HepG2 (cell line): ENCODE measurements around the gene ACTR6. TPM values are rescaled to one million over a fixed set of nuclear protein-coding genes. Genes with fewer than 3 reads are reported as not detected.

Experiments used
- BORCS8-MEF2B ChIP-seq: sonication (generic); formaldehyde crosslinking; IDR thresholded peaks from 2 replicates; pipeline ENCODE4 v1.8.0; 2022; ENCODE audit warnings: mild to moderate bottlenecking, missing genetic modification reagents
- CEBPG ChIP-seq: IDR thresholded peaks from 2 replicates; pipeline ENCODE4 v1.6.1; 2016
- CHCHD3 ChIP-seq: sonication (generic); formaldehyde crosslinking; IDR thresholded peaks from 2 replicates; pipeline ENCODE4 v1.8.0; 2022; ENCODE audit warnings: mild to moderate bottlenecking, missing genetic modification reagents, moderate library complexity
- EHMT2 ChIP-seq: fragments of 200-600 bp; sonication (generic); IDR thresholded peaks from 2 replicates; pipeline ENCODE4 v1.7.0; 2017; ENCODE audit warnings: antibody characterized with exemption, low read depth, low read length, borderline replicate concordance
- EP300 ChIP-seq, 3 experiments: sonication (generic) in 1 of 3; formaldehyde crosslinking in 1 of 3; IDR thresholded peaks; 2 replicates each; pipeline versions ENCODE4 v1.5.1 to v1.6.1; 2011 to 2020; ENCODE audit warnings: low read depth in 2 of 3, low read length in 2 of 3, borderline replicate concordance in 1 of 3, improper control_type of control experiment in 1 of 3, mild to moderate bottlenecking in 1 of 3, missing genetic modification reagents in 1 of 3, moderate library complexity in 1 of 3
- MZF1 ChIP-seq: sonication (generic); formaldehyde crosslinking; IDR thresholded peaks from 2 replicates; pipeline ENCODE4 v1.8.1; 2023; ENCODE audit warnings: mild to moderate bottlenecking, missing genetic modification reagents, borderline replicate concordance
- NFE2L1 ChIP-seq: sonication (generic); formaldehyde crosslinking; IDR thresholded peaks from 2 replicates; pipeline ENCODE4 v1.4.0; 2020; ENCODE audit warnings: missing genetic modification reagents, mild to moderate bottlenecking, borderline replicate concordance
- NR2F6 ChIP-seq, 2 experiments: IDR thresholded peaks; 2 replicates each; pipeline ENCODE4 v1.6.1; 2016; ENCODE audit warnings: antibody characterized with exemption in 1 of 2, mild to moderate bottlenecking in 1 of 2
- NRL ChIP-seq: sonication (generic); formaldehyde crosslinking; IDR thresholded peaks from 2 replicates; pipeline ENCODE4 v1.5.0; 2020; ENCODE audit warnings: missing genetic modification reagents, mild to moderate bottlenecking, moderate library complexity, borderline replicate concordance
- PBX3 ChIP-seq: sonication (generic); formaldehyde crosslinking; IDR thresholded peaks from 2 replicates; pipeline ENCODE4 v1.8.1; 2023; ENCODE audit warnings: missing genetic modification reagents, inconsistent platforms, borderline replicate concordance
- PCBP2 ChIP-seq: fragments of 200-400 bp; formaldehyde crosslinking; optimal IDR thresholded peaks from 2 replicates; pipeline ENCODE3; 2018; ENCODE audit warnings: low read length, low read depth; ENCODE audit not compliant: poor library complexity, severe bottlenecking
- RFX1 ChIP-seq: fragments of 450-650 bp; IDR thresholded peaks from 2 replicates; pipeline ENCODE4 v1.6.1; 2017
- SKI ChIP-seq: fragments of 450-650 bp; IDR thresholded peaks from one replicate; pipeline ENCODE4 v1.6.1; 2018; ENCODE audit warnings: mild to moderate bottlenecking; ENCODE audit not compliant: partially characterized antibody
- SNAPC2 ChIP-seq: sonication (generic); formaldehyde crosslinking; IDR thresholded peaks from 2 replicates; pipeline ENCODE4 v1.8.1; 2022; ENCODE audit warnings: mild to moderate bottlenecking, missing genetic modification reagents
- THAP8 ChIP-seq: sonication (generic); formaldehyde crosslinking; IDR thresholded peaks from 2 replicates; pipeline ENCODE4 v1.5.1; 2020; ENCODE audit warnings: missing genetic modification reagents, mild to moderate bottlenecking, borderline replicate concordance
- ZBTB34 ChIP-seq: sonication (generic); formaldehyde crosslinking; IDR thresholded peaks from 2 replicates; pipeline ENCODE4 v1.8.0; 2022; ENCODE audit warnings: mild to moderate bottlenecking, missing genetic modification reagents
- ZBTB8A ChIP-seq: sonication (generic); formaldehyde crosslinking; IDR thresholded peaks from 2 replicates; pipeline ENCODE4 v1.4.0; 2020; ENCODE audit warnings: mild to moderate bottlenecking, low read depth, missing genetic modification reagents, borderline replicate concordance
- ZFP1 ChIP-seq: IDR thresholded peaks from 2 replicates; pipeline ENCODE4 v1.6.1; 2016
- ZIK1 ChIP-seq: sonication (generic); formaldehyde crosslinking; IDR thresholded peaks from 2 replicates; pipeline ENCODE4 v1.5.0; 2020; ENCODE audit warnings: mild to moderate bottlenecking, low read depth, missing genetic modification reagents, borderline replicate concordance
- ZNF10 ChIP-seq: sonication (generic); formaldehyde crosslinking; IDR thresholded peaks from 2 replicates; pipeline ENCODE4 v1.4.0; 2020; ENCODE audit warnings: mild to moderate bottlenecking, low read depth, missing genetic modification reagents, borderline replicate concordance
- ZNF232 ChIP-seq: sonication (generic); formaldehyde crosslinking; IDR thresholded peaks from 2 replicates; pipeline ENCODE4 v1.4.0; 2020; ENCODE audit warnings: missing genetic modification reagents, borderline replicate concordance
- ZNF282 ChIP-seq: fragments of 450-650 bp; IDR thresholded peaks from 2 replicates; pipeline ENCODE4 v1.6.1; 2018; ENCODE audit not compliant: partially characterized antibody
- ZNF773 ChIP-seq: sonication (generic); formaldehyde crosslinking; IDR thresholded peaks from 2 replicates; pipeline ENCODE4 v1.4.0; 2020; ENCODE audit warnings: missing genetic modification reagents, borderline replicate concordance
- ZNF788 ChIP-seq: sonication (generic); formaldehyde crosslinking; IDR thresholded peaks from 2 replicates; pipeline ENCODE4 v1.5.0; 2020; ENCODE audit warnings: mild to moderate bottlenecking, missing genetic modification reagents, borderline replicate concordance
- polyA plus RNA-seq, 8 experiments: library from polyadenylated mRNA; depleted of rRNA in 3 of 8; stranded (reverse) in 7 of 8; unstranded in 1 of 8; fragments of >200 nt; fragmentation: Illumina TruSeq in 4 of 8; extraction: Trizol in 4 of 8; gene quantifications; 2 replicates each; pipeline versions ENCODE4 v1.2.1 to v1.2.3, GENCODE V29; 2011 to 2016; ENCODE audit warnings: low read depth in 4 of 8, missing spikeins in 1 of 8, mixed read lengths in 1 of 8; ENCODE audit not compliant: insufficient read depth in 1 of 8
- total RNA-seq, 5 experiments: library from RNA; depleted of rRNA; stranded (reverse); fragments of >200 nt; fragmentation: Illumina TruSeq; extraction: Trizol; gene quantifications; 2 replicates each; pipeline ENCODE4 v1.2.3, GENCODE V29; 2016; ENCODE audit warnings: low read depth in 1 of 5
- TF ChIP-seq, protein P1 (sequence below): sonication (generic); formaldehyde crosslinking; IDR thresholded peaks from 2 replicates; pipeline ENCODE4 v1.4.0; 2020; ENCODE audit warnings: missing genetic modification reagents

Gene ACTR6
- total and polyA plus RNA-seq, 2 of the 13 experiments (the other 11 are each of a cell fraction or from before 2014, with no cell fraction given) = 12.9 to 22.4 TPM

- no peak for TF ChIP-seq MZF1 (CRISPR knock-in tag)
- no peak for TF ChIP-seq SKI
- no peak for TF ChIP-seq NR2F6 (IDR thresholded peaks at IDR 0.05)
- TF ChIP-seq NR2F6 (CRISPR knock-in tag; IDR thresholded peaks at IDR 0.05) = 0 out of 2 replicates have a peak, but pooled peaks have one; percentile 38
- TF ChIP-seq PCBP2 = no peak
- no peak for TF ChIP-seq ZFP1 (CRISPR knock-in tag)
- no peak for TF ChIP-seq ZBTB34 (CRISPR knock-in tag)
- TF ChIP-seq ZIK1 (CRISPR knock-in tag) = no peak
- no peak for TF ChIP-seq CHCHD3
- no peak for TF ChIP-seq ZBTB8A
- no peak for TF ChIP-seq ZNF282
- no peak for TF ChIP-seq BORCS8-MEF2B (CRISPR knock-in tag)
- peak; percentile 58 for TF ChIP-seq NRL
- TF ChIP-seq ZNF773 (CRISPR knock-in tag) = no peak
- TF ChIP-seq SNAPC2 (CRISPR knock-in tag) = no peak
- TF ChIP-seq, protein P1, sequence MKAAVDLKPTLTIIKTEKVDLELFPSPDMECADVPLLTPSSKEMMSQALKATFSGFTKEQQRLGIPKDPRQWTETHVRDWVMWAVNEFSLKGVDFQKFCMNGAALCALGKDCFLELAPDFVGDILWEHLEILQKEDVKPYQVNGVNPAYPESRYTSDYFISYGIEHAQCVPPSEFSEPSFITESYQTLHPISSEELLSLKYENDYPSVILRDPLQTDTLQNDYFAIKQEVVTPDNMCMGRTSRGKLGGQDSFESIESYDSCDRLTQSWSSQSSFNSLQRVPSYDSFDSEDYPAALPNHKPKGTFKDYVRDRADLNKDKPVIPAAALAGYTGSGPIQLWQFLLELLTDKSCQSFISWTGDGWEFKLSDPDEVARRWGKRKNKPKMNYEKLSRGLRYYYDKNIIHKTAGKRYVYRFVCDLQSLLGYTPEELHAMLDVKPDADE (CRISPR knock-in tag) = 0 out of 2 replicates have a peak, but pooled peaks have one; percentile 62
- TF ChIP-seq ZNF10 (CRISPR knock-in tag) = no peak
- no peak for TF ChIP-seq PBX3 (CRISPR knock-in tag)
- TF ChIP-seq RFX1 = peak; percentile 22; the same call in 1 of the 2 replicates
- no peak for TF ChIP-seq EHMT2
- no peak for TF ChIP-seq EP300 (IDR thresholded peaks at IDR 0.05; ENCODE audit: low read depth in 2 of 2, low read length in 2 of 2)
- no peak for TF ChIP-seq EP300 (CRISPR knock-in tag; IDR thresholded peaks at IDR 0.05; ENCODE audit: borderline replicate concordance)
- no peak for TF ChIP-seq THAP8 (CRISPR knock-in tag)
- TF ChIP-seq ZNF232 (CRISPR knock-in tag) = 0 out of 2 replicates have a peak, but pooled peaks have one; percentile 36
- TF ChIP-seq CEBPG (CRISPR knock-in tag) = no peak
- 0 out of 2 replicates have a peak, but pooled peaks have one; percentile 58 for TF ChIP-seq ZNF788 (CRISPR knock-in tag)
- no peak for TF ChIP-seq NFE2L1
These were observed 1.1 kb upstream of the ACTR6 start (continued) for GRCh38 chr12:100199347-100200149.
